Measurements from ENCODE around the gene LAMA2.

Gene LAMA2

GRCh38 chr6:128918886-128919285, 35.9 kb downstream of the LAMA2 start:
- DNase-seq: no peak

- no peak for DNase-seq
These were observed 36.7 kb downstream of the LAMA2 start for GRCh38 chr6:128919412-128920180.

DNA sequence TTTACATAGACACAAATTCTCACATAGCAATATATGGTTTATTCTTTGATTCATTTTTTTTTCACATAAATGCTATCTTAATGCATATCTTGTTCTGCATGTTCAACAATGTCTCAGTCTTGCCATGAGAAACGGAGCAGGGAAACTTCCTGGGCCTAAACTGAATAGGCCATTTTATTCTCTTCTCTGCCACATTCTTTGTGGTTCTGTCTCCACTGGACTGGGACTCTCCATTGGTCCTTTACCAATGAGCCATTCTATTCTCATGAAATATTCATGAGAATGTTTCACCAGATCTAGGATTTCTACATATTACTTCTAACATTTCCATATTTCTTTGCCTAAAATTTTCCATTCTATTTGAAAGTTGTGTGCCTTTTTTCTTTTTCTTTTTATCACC, 42.8 kb downstream of the LAMA2 start:
- no peak for DNase-seq

DNA sequence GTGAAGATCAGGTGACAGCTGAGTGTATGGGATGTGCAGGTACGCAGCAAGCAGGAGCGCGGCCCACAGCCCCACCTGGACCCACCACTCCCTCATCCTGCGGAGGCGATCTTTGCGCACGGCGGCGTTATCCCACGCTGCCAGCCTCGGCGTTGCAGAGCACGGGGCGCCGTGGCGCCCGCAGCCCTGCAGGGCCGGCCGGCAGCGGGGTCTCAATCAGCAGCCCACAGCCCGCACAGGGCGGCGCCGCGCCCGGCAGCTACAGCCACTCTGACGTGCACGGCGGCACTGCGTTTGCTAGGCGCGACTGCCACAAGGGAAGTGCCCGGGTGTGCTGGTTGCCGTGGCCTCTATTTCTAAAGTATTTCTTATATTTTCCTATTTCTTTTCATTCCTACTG, 46.9 kb downstream of the LAMA2 start:
- no peak for DNase-seq

- no peak for DNase-seq
These were observed 47.4 kb downstream of the LAMA2 start for GRCh38 chr6:128930321-128930720.

- DNase-seq: no peak
These were observed 49.1 kb downstream of the LAMA2 start for GRCh38 chr6:128932061-128932460.

GRCh38 chr6:128950864-128951263, 67.9 kb downstream of the LAMA2 start:
- no peak for DNase-seq

DNA sequence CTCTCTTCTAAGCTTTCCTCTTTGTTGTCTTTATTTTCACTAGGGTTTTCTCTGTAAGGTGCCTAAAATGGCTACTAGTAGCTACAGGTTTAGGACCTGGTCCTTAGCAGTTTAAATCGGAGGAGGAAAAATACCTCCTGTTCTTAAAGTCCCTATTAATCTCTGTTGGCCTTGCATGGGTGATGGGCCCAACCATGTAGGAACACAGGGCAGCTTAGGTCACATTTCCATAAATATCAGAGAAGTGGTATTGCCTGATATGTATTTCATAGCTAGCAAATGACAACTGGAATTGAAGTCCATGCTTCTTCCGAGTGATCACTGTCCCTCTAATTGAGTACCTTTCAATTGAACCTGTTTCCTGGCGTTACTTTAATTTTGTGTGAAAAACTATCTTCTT, 70.0 kb downstream of the LAMA2 start:
- DNase-seq: no peak

DNA sequence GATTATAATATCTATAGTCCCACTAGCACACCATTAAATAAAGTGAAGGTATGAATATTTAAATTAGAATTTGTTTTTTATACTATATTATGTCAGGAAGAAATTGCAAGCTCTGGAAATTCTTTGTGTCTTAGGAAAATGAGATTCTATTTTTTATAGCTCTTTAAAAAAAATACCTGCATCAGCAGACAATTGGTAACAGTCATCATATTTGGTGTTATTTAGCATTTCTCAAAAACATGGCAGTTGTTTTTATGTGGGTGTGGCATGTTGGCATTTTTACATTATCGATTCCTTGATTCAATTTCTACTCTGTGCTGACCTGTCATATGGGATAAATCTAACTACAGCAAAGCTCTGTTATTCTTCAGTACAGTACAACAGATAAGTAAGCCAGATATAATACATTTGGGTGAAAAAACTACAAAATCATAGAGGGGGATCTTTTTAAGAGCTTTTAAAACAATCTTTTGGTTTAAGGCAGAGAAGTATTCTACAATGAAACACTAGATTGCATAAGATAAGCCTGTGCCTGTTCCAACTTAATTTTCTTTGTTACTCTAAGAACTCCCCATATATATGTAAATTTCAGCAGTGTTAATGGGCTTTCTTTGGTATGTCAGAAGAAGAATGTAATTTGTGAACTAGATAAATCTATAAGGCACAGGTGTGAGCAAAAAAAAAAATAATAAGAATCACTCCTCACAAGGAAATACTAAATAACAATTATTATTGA, 71.5 kb downstream of the LAMA2 start:
- no peak for DNase-seq

GRCh38 chr6:128963561-128963960, 80.6 kb downstream of the LAMA2 start:
- DNase-seq: no peak

- DNase-seq: no peak
These were observed 81.4 kb downstream of the LAMA2 start for GRCh38 chr6:128964233-128964755.

DNA sequence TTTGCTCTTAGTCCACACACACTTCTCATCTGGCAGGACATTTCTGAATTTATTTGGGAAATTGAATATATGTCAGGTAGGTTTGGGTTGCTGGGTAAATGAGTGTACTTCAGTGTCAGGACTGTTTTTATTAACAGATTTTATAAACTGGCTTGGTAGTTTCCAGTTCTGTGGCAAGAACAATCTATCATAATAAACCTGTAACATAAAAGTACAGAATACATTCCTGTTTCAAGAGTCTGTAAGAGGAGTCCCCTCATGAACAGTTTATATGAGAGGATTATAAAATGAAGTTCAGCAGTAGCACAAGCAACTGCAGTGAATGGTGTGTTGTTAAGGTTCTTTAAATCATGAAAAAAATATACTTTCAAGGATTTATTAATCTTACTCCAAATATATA, 81.8 kb downstream of the LAMA2 start:
- DNase-seq: no peak

GRCh38 chr6:128966934-128967333, 84.0 kb downstream of the LAMA2 start:
- no peak for DNase-seq

- DNase-seq: no peak
These were observed 96.1 kb downstream of the LAMA2 start for GRCh38 chr6:128979071-128979470.

GRCh38 chr6:128981716-128982115, 98.8 kb downstream of the LAMA2 start:
- no peak for DNase-seq

GRCh38 chr6:128990360-128990759, 107.4 kb downstream of the LAMA2 start:
- DNase-seq: no peak

DNA sequence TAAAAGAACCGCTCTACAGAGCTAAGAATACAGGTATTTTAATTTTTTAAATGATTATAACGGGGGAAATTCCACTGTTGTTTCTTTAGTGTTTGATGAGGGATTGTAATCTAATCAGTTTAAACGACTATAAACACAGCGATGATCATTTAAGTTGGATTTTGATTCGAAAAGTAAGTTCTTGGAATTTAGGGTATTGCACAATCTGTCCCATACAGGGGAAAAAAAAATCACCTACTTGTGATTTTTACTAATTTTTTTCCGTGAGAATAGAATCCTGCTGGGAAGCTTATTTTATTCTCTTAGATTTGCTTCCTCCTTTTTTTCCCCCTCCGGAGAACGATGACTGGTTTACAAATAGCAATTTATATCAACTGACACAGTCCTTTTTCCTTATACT, 108.0 kb downstream of the LAMA2 start:
- DNase-seq: no peak

DNA sequence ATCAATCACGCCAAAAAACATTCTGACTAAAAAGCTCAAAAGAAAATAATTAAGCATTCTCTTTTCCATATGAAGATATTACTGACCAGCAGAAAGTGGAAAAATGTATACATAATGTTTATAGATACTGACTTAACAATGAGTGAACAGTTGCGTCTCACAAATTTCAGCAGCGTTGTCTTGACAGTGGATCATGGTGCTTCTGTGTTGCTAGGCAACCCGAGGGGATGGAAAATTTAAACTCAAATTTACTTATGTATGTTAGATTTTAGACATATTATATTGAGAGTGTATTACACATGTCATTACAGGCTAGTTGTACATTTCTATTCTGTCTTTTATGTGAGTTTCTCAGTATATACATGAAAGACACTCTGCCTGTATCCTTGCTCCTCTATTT, 110.2 kb downstream of the LAMA2 start:
- no peak for DNase-seq

GRCh38 chr6:128997880-128998279, 114.9 kb downstream of the LAMA2 start:
- DNase-seq: no peak

DNA sequence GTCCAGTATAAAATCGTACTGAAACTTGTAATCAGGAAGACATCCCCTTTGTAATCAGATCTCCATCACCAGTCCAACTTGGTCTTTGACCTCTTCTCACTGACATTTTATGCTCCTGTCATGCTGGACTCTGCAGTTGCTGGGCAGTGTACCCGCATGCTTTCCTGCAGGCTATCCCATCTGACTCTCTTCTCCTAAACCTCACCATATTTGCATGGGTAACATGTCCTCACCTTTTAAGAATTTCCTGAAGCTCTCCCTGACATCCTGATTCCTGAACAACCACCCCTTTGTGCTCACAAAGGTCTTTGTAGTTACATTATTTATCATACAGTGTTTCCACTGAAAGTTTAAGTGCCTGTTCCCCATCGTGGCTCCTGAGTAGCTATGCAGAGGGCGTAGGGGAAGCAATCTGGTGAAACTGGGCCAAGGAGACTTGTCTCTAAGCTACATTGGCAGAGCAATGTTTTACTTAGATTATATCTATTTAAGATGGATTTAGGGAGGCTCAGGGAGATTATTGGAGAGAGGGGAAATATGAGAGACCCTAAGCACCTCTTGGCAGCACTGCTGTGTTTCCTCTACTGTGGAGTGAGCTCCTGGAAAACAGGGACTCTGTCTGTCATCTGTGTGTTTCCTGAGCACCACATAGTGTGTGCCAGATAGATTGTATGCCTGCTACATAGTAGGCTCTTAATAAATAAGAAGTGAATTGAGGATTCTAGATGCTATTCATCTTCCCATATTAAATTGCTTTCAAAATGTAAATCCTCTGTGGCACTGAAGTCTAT, 124.0 kb downstream of the LAMA2 start:
- no peak for DNase-seq

- DNase-seq: no peak
These were observed 124.9 kb downstream of the LAMA2 start for GRCh38 chr6:129007701-129008373.

- DNase-seq: no peak
These were observed 125.7 kb downstream of the LAMA2 start for GRCh38 chr6:129008591-129008990.

DNA sequence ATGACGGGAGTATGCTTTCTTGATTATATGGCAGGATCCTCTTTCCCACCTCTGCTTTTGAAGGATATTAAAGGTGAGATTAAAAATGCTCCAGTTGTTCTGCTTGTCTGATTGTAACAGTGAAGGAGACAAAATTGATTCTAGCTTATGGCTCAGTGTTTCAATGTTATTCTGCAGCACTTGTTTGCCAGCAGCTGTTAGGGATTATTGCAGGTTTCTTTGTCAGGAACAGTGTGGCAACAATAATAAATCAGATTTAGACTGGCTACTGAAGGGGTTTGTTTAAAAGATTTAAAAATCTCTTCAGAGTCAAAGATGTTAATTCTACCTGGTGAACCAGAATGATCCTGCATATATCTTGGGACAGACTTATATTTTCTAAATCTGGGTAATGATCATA, 126.9 kb downstream of the LAMA2 start:
- DNase-seq: no peak

Data from NCI-H2171 treated with DMSO at 0.1 percent for 48 hours (cell line).